AG04449 (cell line): ENCODE data around the gene ZFP37.
"Not testable (repeated sequence)": the region's sequence is repeated elsewhere in the genome, so short reads cannot be mapped to it uniquely, and the experiment has no call there.

ENCODE experiments used
- CTCF ChIA-PET: fragments of 350-600 bp; formaldehyde crosslinking; extraction: SDS; loops from one replicate; lab custom pipeline; 2021; ENCODE audit warnings: antibody characterized with exemption; lab: Yijun Ruan, JAX
- POLR2A ChIA-PET: fragments of 400-600, 350-600 bp; formaldehyde crosslinking; extraction: SDS; loops from one replicate; lab custom pipeline; 2020; ENCODE audit warnings: antibody characterized with exemption, inconsistent platforms; lab: Yijun Ruan, JAX
- DNase-seq: peaks from one replicate; pipeline ENCODE4 v3.0.0-alpha.2; 2010; ENCODE audit warnings: low read depth, low spot score
- H3K4me3 ChIP-seq: 2 replicates; pipeline ENCODE4 v1.5.1; 2011; ENCODE audit warnings: low read depth, mild to moderate bottlenecking, control low read depth, low read length
- CTCF ChIP-seq: IDR thresholded peaks from one replicate; pipeline ENCODE4 v1.5.1; 2011; ENCODE audit warnings: mild to moderate bottlenecking, moderate library complexity, low read length, control low read depth, inconsistent platforms; ENCODE audit not compliant: insufficient read depth; ENCODE audit errors: missing control alignments

ZFP37 gene

GRCh38 chr9:113056191-113057106 lies at the start of gene ZFP37:
TSS of gene ZFP37 (minus strand) at chr9:113056724. CDS start at chr9:113056688, 36 bp downstream.
- TF ChIP-seq CTCF = no peak
- peak within 1 kb of the TSS; percentile 85 for H3K4me3 ChIP-seq
- POLR2A ChIA-PET = no interaction called here
- peak; percentile 61 for DNase-seq
- CTCF ChIA-PET = no interaction called here

GRCh38 chr9:113105345-113105744 lies 48.8 kb upstream of the ZFP37 start:
- CTCF ChIA-PET, H3K4me3 ChIP-seq, DNase-seq, POLR2A ChIA-PET: not testable (repeated sequence)

GRCh38 chr9:113095561-113095960 lies 39.0 kb upstream of the ZFP37 start:
- ChIA-PET CTCF (no interaction called here), POLR2A (no interaction called here)
- no peak for TF ChIP-seq CTCF
- no peak for DNase-seq
- no peak overlapping the region for H3K4me3 ChIP-seq

DNA sequence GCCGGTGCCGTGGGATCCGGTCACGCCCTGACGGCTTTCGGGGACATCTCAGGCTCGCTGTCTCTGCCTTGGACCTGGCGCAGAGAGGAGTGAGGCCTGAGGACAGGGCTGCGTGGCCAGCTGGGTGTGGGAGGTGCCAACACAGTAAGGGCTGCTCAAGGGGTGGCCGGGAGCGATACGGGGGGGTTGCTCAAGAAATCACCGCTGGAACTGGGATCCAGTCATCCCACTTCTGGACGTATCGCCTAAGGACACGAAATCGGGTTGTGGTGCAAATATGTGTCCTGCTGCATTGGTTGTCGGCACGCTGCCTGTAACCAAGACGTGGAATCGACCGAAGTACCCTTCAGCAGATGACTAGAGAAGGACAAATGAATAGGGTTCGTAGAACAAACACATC lies 33.4 kb upstream of the ZFP37 start:
- H3K4me3 ChIP-seq, POLR2A ChIA-PET, DNase-seq, CTCF ChIA-PET: not testable (repeated sequence)

GRCh38 chr9:113089143-113089505 lies 32.6 kb upstream of the ZFP37 start:
- POLR2A ChIA-PET, H3K4me3 ChIP-seq, CTCF ChIA-PET, DNase-seq: not testable (repeated sequence)

- H3K4me3 ChIP-seq, DNase-seq, CTCF ChIA-PET, POLR2A ChIA-PET: not testable (repeated sequence)
Measured at GRCh38 chr9:113088456-113089142, 32.1 kb upstream of the ZFP37 start.

DNA sequence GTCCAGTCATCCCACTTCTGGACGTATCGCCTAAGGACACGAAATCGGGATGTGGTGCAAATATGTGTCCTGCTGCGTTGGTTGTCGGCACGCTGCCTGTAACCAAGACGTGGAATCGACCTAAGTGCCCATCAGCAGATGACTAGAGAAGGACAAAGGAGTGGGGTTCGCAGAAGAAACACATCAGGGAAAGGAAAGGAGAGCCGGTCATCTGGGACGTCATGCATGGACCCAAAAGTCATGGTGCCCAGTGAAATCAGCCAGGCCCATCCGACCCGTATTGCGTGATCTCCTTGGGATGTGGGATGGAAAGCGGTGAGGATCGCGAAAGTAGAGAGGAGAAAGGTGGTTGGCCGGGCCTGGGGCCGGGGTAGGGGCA lies 6.4 kb upstream of the ZFP37 start:
- H3K4me3 ChIP-seq, POLR2A ChIA-PET, DNase-seq, CTCF ChIA-PET: not testable (repeated sequence)

GRCh38 chr9:113062256-113062931 lies 5.9 kb upstream of the ZFP37 start:
- POLR2A ChIA-PET, DNase-seq, H3K4me3 ChIP-seq, CTCF ChIA-PET: not testable (repeated sequence)

- H3K4me3 ChIP-seq, DNase-seq, POLR2A ChIA-PET, CTCF ChIA-PET: not testable (repeated sequence)
Measured at GRCh38 chr9:113061072-113061850, 4.7 kb upstream of the ZFP37 start.

DNA sequence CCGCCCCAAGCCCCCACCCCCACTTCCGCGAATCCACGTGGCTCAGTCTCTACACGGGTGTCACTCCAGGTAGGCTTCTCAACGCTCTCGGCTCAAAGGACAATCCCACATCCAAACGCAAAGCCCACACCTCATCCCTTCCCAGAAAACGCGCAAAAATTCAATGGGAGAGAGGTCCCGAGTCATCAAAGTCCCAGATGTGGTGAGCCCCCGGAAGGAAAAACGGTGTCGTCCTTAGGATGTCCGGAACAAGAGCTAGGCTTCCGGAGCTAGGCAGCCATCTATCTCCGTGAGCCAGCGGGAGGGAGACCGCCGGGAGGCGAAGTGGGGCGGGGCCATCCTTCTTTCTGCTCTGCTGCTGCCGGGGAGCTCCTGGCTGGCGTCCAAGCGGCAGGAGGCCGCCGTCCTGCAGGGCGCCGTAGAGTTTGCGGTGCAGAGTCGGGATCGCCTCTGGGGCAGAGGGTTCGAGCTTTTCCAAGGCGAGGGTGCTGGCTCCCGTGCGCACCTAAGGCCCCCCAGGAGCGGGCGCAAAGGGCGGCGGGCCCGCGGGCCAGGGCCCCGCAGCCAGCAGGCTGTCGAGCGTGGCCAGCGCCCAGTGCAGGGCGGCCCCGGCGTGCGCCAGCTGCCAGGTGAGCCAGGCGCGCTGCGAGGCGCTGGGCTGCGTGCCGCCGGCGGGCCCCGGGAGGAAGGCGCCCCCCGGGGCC lies 3.2 kb upstream of the ZFP37 start:
- peak overlapping the region; percentile 32 for H3K4me3 ChIP-seq
- CTCF ChIA-PET, DNase-seq, POLR2A ChIA-PET: not testable (repeated sequence)
